ENCODE data around the gene CFAP61. TPM values are rescaled to one million over a fixed set of nuclear protein-coding genes. Genes with fewer than 3 reads are reported as not detected.

The CFAP61 gene
- total RNA-seq, 1 donor from 2014 or later, result not detected

- Mint-ChIP-seq H3K36me3 (ENCODE audit: low read depth) (no peaks in the 10 kb centered on the region), H3K27me3 (ENCODE audit: low read depth) (peaks cover 19% of the 10 kb centered on the region), H3K4me1 (ENCODE audit: low read depth) (no peaks in the 10 kb centered on the region), H3K27ac (ENCODE audit: unreplicated experiment) (no peak overlapping the region), H3K9me3 (ENCODE audit: low read depth) (peaks cover 4% of the 10 kb centered on the region), H3K4me3 (ENCODE audit: unreplicated experiment) (no peak overlapping the region)
- TF ChIP-seq, protein P1, sequence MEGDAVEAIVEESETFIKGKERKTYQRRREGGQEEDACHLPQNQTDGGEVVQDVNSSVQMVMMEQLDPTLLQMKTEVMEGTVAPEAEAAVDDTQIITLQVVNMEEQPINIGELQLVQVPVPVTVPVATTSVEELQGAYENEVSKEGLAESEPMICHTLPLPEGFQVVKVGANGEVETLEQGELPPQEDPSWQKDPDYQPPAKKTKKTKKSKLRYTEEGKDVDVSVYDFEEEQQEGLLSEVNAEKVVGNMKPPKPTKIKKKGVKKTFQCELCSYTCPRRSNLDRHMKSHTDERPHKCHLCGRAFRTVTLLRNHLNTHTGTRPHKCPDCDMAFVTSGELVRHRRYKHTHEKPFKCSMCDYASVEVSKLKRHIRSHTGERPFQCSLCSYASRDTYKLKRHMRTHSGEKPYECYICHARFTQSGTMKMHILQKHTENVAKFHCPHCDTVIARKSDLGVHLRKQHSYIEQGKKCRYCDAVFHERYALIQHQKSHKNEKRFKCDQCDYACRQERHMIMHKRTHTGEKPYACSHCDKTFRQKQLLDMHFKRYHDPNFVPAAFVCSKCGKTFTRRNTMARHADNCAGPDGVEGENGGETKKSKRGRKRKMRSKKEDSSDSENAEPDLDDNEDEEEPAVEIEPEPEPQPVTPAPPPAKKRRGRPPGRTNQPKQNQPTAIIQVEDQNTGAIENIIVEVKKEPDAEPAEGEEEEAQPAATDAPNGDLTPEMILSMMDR (IDR thresholded peaks at IDR 0.05), result no peak
- no peak for DNase-seq (ENCODE audit: low spot score)
These were observed 201.5 kb downstream of the CFAP61 start for GRCh38 chr20:20253744-20254330.

- Mint-ChIP-seq H3K4me1 (ENCODE audit: low read depth) (no peaks in the 10 kb centered on the region), H3K9me3 (ENCODE audit: low read depth) (peaks cover 4% of the 10 kb centered on the region), H3K4me3 (ENCODE audit: unreplicated experiment) (no peak overlapping the region), H3K27ac (ENCODE audit: unreplicated experiment) (no peak overlapping the region), H3K36me3 (ENCODE audit: low read depth) (no peaks in the 10 kb centered on the region), H3K27me3 (ENCODE audit: low read depth) (peaks cover 23% of the 10 kb centered on the region)
- TF ChIP-seq, protein P1 (IDR thresholded peaks at IDR 0.05), result no peak
- no peak for DNase-seq (ENCODE audit: low spot score)
These were observed 202.8 kb downstream of the CFAP61 start for GRCh38 chr20:20255099-20255498.

DNA sequence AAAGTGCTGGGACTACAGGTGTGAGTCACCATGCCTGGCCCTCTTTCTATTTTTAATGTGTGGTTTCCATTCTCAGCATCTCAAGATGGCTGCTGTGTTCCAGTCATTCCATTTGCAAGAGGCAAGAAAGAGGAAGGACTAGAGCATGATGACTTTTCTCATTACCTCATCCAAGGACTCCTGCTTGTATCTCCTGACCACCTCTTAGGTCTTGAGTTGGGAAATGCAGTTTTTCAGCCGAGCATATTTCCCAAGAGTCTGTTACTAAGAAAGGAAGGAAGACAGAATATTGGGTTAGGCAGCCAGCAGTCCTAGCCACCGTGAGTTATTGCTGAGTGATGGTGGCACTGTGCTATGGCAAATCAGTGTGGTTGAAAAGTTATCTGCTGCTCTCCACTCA, 207.2 kb downstream of the CFAP61 start:
- TF ChIP-seq, protein P1 (IDR thresholded peaks at IDR 0.05), result no peak
- Mint-ChIP-seq H3K9me3 (ENCODE audit: low read depth) (peaks cover 4% of the 10 kb centered on the region), H3K27ac (ENCODE audit: unreplicated experiment) (no peak overlapping the region), H3K27me3 (ENCODE audit: low read depth) (peaks cover 17% of the 10 kb centered on the region), H3K4me3 (ENCODE audit: unreplicated experiment) (no peak overlapping the region), H3K36me3 (ENCODE audit: low read depth) (no peaks in the 10 kb centered on the region), H3K4me1 (ENCODE audit: low read depth) (no peaks in the 10 kb centered on the region)
- DNase-seq (ENCODE audit: low spot score), result no peak

DNA sequence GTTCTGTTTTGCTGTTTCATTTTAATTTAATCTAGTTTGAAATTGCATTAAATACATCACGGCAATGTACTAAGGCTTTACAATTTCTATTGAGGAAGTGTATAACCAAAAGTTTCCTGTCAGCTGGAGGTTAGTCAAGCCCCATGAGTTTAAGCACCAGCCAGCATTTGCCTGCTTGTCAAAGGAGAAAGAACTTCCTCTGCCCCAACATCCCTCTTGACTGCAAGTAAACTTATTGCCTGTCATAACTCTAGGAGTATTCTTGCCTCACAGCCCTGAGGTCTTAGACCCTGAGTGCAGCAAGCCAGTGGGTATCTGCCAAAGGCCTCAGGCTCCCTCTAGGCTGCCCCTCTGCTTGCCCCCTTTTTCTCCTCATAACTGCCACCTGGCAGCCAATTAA, 208.8 kb downstream of the CFAP61 start:
- Mint-ChIP-seq H3K27me3 (ENCODE audit: low read depth) (peaks cover 10% of the 10 kb centered on the region), H3K27ac (ENCODE audit: unreplicated experiment) (no peak overlapping the region), H3K9me3 (ENCODE audit: low read depth) (peaks cover 4% of the 10 kb centered on the region), H3K4me3 (ENCODE audit: unreplicated experiment) (no peak overlapping the region), H3K4me1 (ENCODE audit: low read depth) (no peaks in the 10 kb centered on the region), H3K36me3 (ENCODE audit: low read depth) (no peaks in the 10 kb centered on the region)
- DNase-seq (ENCODE audit: low spot score), result no peak
- TF ChIP-seq, protein P1 (IDR thresholded peaks at IDR 0.05), result no peak

DNA sequence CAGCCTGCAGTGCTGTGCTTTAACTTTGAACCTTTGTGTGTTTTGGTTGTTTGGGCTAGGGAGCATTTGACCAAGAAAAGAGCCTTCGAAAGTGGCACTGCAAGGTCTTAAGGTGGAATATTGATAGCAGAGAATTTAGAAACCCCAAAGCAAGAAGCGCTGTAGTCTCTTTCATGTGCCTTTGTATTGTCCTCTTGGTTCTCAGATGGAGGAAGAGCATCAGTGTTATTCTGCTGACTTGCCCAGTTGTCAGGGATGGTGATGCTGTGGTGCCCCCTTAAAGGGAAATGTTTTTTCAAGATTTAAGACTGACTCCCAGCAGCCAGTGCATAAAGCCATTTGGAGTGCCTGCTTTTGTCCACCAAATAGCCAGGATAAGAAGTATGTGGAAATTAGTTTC, 212.9 kb downstream of the CFAP61 start:
- Mint-ChIP-seq H3K27ac (ENCODE audit: unreplicated experiment) (no peak overlapping the region), H3K4me1 (ENCODE audit: low read depth) (no peaks in the 10 kb centered on the region), H3K9me3 (ENCODE audit: low read depth) (no peaks in the 10 kb centered on the region), H3K27me3 (ENCODE audit: low read depth) (peaks cover 5% of the 10 kb centered on the region), H3K4me3 (ENCODE audit: unreplicated experiment) (no peak overlapping the region), H3K36me3 (ENCODE audit: low read depth) (no peaks in the 10 kb centered on the region)
- no peak for DNase-seq (ENCODE audit: low spot score)
- TF ChIP-seq, protein P1 (IDR thresholded peaks at IDR 0.05), result no peak
